T-helper 17 cell (primary cell): ENCODE results near the gene ZNF217. TPM values are rescaled to one million over a fixed set of nuclear protein-coding genes. Genes with fewer than 3 reads are reported as not detected.
"Not testable (repeated sequence)": the region's sequence is repeated elsewhere in the genome, so short reads cannot be mapped to it uniquely, and the experiment has no call there.

Source experiments
- ATAC-seq: fragments of 150-1000 bp; cut with Tn5 transposase; 2 replicates; pipeline ENCODE4 v1.10.0; 2021; ENCODE audit warnings: mild to moderate bottlenecking, moderate library complexity
- DNase-seq, 3 donors: peaks; one replicate each; pipeline versions ENCODE4 v3.0.0 to v3.0.0-alpha.2; 2020 to 2021
- H3K9me3 ChIP-seq: one replicate; pipeline ENCODE4 v1.7.0; 2013; ENCODE audit warnings: low read length, mild to moderate bottlenecking; ENCODE audit not compliant: control insufficient read depth, poor library complexity, severe bottlenecking
- H3K27ac Mint-ChIP-seq: one replicate; pipeline ENCODE4 v1.8.0; 2022; ENCODE audit warnings: mild to moderate bottlenecking, moderate library complexity, mixed read lengths
- H3K27me3 Mint-ChIP-seq: one replicate; pipeline ENCODE4 v1.8.0; 2022; ENCODE audit warnings: mixed read lengths
- H3K36me3 Mint-ChIP-seq: one replicate; pipeline ENCODE4 v1.8.0; 2022; ENCODE audit warnings: low read depth, mixed read lengths
- H3K4me1 Mint-ChIP-seq: one replicate; pipeline ENCODE4 v1.8.0; 2022; ENCODE audit warnings: mild to moderate bottlenecking, mixed read lengths
- H3K4me3 Mint-ChIP-seq: one replicate; pipeline ENCODE4 v1.8.0; 2022; ENCODE audit warnings: mild to moderate bottlenecking, moderate library complexity, mixed read lengths
- total RNA-seq, 4 donors: library from RNA in 2 of 4; stranded (reverse) in 2 of 4; gene quantifications; one replicate each; pipeline ENCODE4 v1.2.3 and lab custom pipeline; 2022 to 2026

Gene ZNF217
- total RNA-seq, 2 donors from 2014 or later = 70.4 to 72.8 TPM

- no peaks in the 10 kb centered on the region for H3K9me3 ChIP-seq
- H3K4me3 Mint-ChIP-seq = peak overlapping the region; percentile 31
- peaks cover 5% of the 10 kb centered on the region for H3K36me3 Mint-ChIP-seq
- no peaks in the 10 kb centered on the region for H3K27me3 Mint-ChIP-seq
- ATAC-seq = peak; percentile 11
- peak overlapping the region; percentile 93 for H3K27ac Mint-ChIP-seq
- H3K4me1 Mint-ChIP-seq = peaks cover 47% of the 10 kb centered on the region
- DNase-seq = no peak
Measured at GRCh38 chr20:53598140-53599043, 4.8 kb upstream of the ZNF217 start.

DNA sequence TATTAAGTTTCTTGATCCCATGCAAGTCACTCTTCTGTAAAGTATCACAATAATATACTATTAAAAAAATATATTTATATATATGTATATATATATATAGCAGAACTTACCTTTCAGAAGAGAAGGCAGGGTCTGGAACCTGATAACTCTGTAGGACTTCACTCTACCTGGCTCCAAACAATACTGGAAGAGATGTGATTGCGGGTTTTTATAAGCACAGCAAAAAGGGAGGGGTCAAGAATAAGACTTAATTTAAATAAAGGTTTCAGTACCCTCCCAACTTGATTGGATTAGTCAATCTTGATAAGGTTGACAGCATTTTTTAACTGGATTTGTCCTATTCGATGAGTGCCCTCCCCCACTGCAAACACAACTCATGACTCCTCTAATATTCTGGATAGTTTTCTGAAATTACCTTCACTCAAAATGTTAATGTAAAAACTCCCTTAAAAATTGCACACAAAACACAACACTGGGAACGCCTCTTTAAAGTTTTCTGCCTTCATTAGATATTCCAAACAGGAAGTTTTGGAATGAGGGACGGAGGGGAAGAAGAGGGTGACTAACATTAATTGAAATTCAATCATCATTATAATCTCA, 4.0 kb upstream of the ZNF217 start:
- H3K9me3 ChIP-seq = no peaks in the 10 kb centered on the region
- DNase-seq = no peak
- peaks cover 5% of the 10 kb centered on the region for H3K36me3 Mint-ChIP-seq
- peak overlapping the region; percentile 93 for H3K27ac Mint-ChIP-seq
- H3K4me3 Mint-ChIP-seq = no peak overlapping the region
- no peak for ATAC-seq
- no peaks in the 10 kb centered on the region for H3K27me3 Mint-ChIP-seq
- H3K4me1 Mint-ChIP-seq = peaks cover 45% of the 10 kb centered on the region

GRCh38 chr20:53597030-53597482, 3.4 kb upstream of the ZNF217 start:
- Mint-ChIP-seq H3K36me3 (peaks cover 2% of the 10 kb centered on the region), H3K4me3 (peak overlapping the region; percentile 78), H3K4me1 (peaks cover 42% of the 10 kb centered on the region), H3K27ac (peak overlapping the region; percentile 90), H3K27me3 (no peaks in the 10 kb centered on the region)
- no peaks in the 10 kb centered on the region for H3K9me3 ChIP-seq
- no peak for DNase-seq
- no peak for ATAC-seq

GRCh38 chr20:53596189-53597001, 2.8 kb upstream of the ZNF217 start:
- not testable (repeated sequence) for H3K9me3 ChIP-seq, DNase-seq, ATAC-seq, H3K27me3 Mint-ChIP-seq, H3K36me3 Mint-ChIP-seq
- peaks cover 48% of the 10 kb centered on the region for H3K4me1 Mint-ChIP-seq
- H3K4me3 Mint-ChIP-seq = peak overlapping the region; percentile 78
- peak overlapping the region; percentile 90 for H3K27ac Mint-ChIP-seq

DNA sequence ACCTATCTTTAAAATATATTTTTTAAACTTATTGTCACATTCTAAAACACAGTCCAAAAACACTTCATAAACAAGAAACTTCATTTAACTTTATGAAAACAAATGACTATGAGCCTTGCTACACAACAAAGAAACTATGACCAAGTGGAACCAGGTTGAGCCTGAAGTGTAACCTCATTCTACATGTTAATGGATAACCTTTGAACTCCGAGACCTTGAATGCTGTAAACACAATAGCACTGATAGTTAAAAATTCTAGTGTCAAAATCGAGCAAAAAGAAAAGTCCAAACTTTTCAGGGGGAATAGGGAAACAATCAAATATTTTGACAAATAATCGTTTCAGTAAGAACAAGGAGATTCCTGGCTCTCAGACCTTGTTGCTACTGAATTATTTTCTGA, 2.1 kb upstream of the ZNF217 start:
- H3K27ac Mint-ChIP-seq = peak overlapping the region; percentile 90
- not testable (repeated sequence) for H3K9me3 ChIP-seq, DNase-seq, H3K36me3 Mint-ChIP-seq, H3K27me3 Mint-ChIP-seq, ATAC-seq
- H3K4me1 Mint-ChIP-seq = peaks cover 48% of the 10 kb centered on the region
- peak overlapping the region; percentile 78 for H3K4me3 Mint-ChIP-seq

DNA sequence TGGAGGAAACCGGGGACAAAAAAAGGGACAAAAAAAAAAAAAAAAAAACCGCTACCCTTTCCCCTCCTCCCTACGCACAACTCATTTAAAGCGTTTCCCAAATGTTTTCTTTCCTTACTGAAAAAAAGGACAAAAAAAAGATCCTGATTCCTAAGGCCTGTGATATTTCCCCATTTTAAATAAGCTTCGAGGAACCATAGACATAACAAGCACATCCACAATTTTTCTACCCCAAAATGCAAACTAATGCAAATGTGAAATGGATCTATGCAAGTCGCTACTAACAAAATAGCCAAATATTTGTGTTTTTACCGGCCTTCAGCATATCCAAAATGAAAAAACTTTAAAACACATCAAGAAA, 1.4 kb upstream of the ZNF217 start:
- H3K27me3 Mint-ChIP-seq = no peaks in the 10 kb centered on the region
- no peaks in the 10 kb centered on the region for H3K9me3 ChIP-seq
- peaks cover 48% of the 10 kb centered on the region for H3K4me1 Mint-ChIP-seq
- no peak for ATAC-seq
- H3K36me3 Mint-ChIP-seq = no peaks in the 10 kb centered on the region
- DNase-seq = no peak
- peak overlapping the region; percentile 82 for H3K4me3 Mint-ChIP-seq
- H3K27ac Mint-ChIP-seq = peak overlapping the region; percentile 90

DNA sequence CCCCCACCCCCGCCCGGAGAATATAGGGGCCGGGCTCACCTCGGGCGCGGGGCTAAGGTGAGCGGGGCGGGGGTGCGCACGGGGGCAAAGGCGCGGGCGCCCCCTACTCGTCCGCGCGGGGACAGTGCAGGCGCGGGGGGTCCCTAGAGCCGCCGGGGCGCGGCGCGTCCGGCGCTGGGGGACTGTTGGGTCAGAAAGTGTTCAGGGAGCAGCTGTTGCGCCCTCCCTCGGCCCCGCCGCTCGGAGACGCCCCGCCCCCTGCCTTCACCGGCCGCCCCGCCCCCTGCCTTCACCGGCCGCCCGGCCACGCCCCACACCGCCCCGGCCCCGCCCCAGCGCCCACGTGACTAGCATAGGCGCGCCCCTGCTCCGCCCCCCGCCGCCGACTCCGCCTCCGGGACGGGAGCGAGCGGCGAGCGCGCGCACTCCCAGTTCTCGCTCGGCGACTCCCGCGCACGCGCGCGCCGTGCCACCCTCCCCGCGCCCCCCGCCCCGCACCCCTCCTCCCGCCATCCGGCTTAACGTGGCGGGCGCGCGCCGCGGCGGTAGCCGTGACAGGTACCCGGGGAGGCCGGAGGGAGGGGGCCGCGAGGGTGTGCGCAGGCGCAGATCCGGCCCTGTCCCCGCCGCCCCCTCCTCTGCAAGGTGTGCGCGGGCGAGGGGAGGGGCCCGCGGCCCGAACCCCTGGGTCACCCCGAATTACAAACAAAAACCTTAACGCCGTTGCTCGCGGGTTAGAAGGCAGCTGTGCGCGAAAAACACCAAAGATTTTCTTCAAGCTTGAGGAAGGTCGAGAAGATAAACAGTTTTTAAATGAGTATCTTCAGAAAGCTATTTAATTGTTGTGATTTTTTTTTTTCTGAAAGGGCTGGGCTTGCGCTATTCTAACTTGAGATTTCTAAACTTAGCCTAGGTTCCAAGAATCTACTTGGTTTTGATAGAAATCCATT, 704 bp upstream of the ZNF217 start:
- ATAC-seq (peak; percentile 76), DNase-seq (peak; percentile 97 to 100 (median 99))
- no peaks in the 10 kb centered on the region for H3K9me3 ChIP-seq
- H3K36me3 Mint-ChIP-seq = no peaks in the 10 kb centered on the region
- H3K27me3 Mint-ChIP-seq = no peaks in the 10 kb centered on the region
- H3K27ac Mint-ChIP-seq = peak overlapping the region; percentile 90
- peaks cover 49% of the 10 kb centered on the region for H3K4me1 Mint-ChIP-seq
- H3K4me3 Mint-ChIP-seq = peak overlapping the region; percentile 92

DNA sequence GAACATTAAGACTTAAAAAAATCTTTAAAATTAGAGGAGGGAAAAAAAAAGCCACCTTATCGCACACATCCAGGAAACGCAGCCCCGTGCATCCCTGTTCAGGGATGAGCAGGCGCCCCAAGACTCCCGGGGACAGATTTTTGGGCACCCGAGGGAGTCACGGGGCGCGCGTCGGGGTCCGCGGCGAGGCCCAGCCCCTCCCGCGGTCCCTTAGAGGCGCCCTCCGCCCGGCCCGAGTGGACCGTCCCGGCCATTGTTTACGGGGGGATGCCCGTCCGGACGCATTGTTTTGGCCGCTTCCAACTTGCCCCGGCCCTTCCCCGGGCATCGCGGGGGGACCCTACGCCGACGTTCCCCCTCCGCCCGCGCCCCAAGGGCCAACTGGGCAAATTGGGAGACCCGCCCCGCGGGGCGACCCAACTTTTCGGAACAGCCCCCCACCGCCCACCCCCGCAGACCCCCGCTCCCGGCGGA, 610 bp downstream of the ZNF217 start:
- Mint-ChIP-seq H3K4me3 (peak overlapping the region; percentile 92), H3K36me3 (no peaks in the 10 kb centered on the region), H3K27me3 (no peaks in the 10 kb centered on the region), H3K27ac (peak overlapping the region; percentile 99), H3K4me1 (peaks cover 44% of the 10 kb centered on the region)
- H3K9me3 ChIP-seq = no peaks in the 10 kb centered on the region
- ATAC-seq (no peak), DNase-seq (no peak)

DNA sequence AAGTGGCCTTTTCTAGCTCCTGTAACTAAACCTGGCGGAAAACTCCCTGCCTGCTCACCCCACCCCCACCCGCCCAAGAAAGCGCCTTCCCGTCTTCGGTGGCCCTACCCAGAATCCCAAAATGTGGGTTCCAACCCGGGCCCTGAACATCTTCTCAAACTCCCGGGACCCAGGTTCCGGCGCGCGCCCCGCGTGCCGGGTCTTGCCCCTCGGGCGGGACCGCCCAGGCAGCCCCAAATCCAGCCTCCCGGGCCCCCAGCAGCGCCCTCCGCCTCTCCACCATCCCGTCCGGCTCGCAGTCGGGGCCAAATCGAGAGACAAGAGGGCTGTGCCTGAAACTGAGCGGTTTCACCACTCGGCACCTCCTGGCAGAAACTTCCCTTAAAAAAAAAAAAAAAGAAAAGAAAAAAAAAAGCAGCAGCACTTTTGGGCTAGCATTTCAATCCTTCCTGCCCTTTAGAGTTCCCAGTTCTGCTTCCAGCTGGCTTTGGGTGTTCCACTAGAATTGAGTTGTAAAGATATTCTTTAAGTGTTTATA, 1.1 kb downstream of the ZNF217 start:
- not testable (repeated sequence) for H3K27me3 Mint-ChIP-seq, ATAC-seq, H3K9me3 ChIP-seq, H3K36me3 Mint-ChIP-seq
- peak in 2 of 3 donors; percentile 38 to 40 for DNase-seq
- H3K4me1 Mint-ChIP-seq = peaks cover 41% of the 10 kb centered on the region
- peak overlapping the region; percentile 99 for H3K27ac Mint-ChIP-seq
- peak overlapping the region; percentile 92 for H3K4me3 Mint-ChIP-seq

- not testable (repeated sequence) for H3K9me3 ChIP-seq, ATAC-seq, H3K36me3 Mint-ChIP-seq, DNase-seq, H3K27me3 Mint-ChIP-seq
- peak overlapping the region; percentile 92 for H3K4me3 Mint-ChIP-seq
- peak overlapping the region; percentile 99 for H3K27ac Mint-ChIP-seq
- peaks cover 38% of the 10 kb centered on the region for H3K4me1 Mint-ChIP-seq
Measured at GRCh38 chr20:53591941-53592441, 1.6 kb downstream of the ZNF217 start.

GRCh38 chr20:53591206-53591741, 2.4 kb downstream of the ZNF217 start:
- peak overlapping the region; percentile 92 for H3K4me3 Mint-ChIP-seq
- not testable (repeated sequence) for ATAC-seq, DNase-seq, H3K27me3 Mint-ChIP-seq, H3K36me3 Mint-ChIP-seq, H3K9me3 ChIP-seq
- H3K27ac Mint-ChIP-seq = peak overlapping the region; percentile 99
- H3K4me1 Mint-ChIP-seq = peaks cover 35% of the 10 kb centered on the region
